Sigmoid colon (tissue), 4 donors: Measurements from ENCODE around the gene RRP1B.
"Not testable (repeated sequence)": the region's sequence is repeated elsewhere in the genome, so short reads cannot be mapped to it uniquely, and the experiment has no call there.

Experiments used
- CTCF ChIP-seq, 4 experiments: fragments of 450-650 bp in 3 of 4; fragments of 200-600 bp in 1 of 4; IDR thresholded peaks; one replicate each; pipeline ENCODE4 v1.5.1; 2016 to 2019; ENCODE audit warnings: antibody characterized with exemption in 4 of 4, mild to moderate bottlenecking in 3 of 4, moderate library complexity in 2 of 4
- EP300 ChIP-seq, 4 donors: sonication (generic); formaldehyde crosslinking; IDR thresholded peaks; one replicate each; pipeline ENCODE4 v1.6.1; 2017; ENCODE audit warnings: antibody characterized with exemption in 4 of 4
- POLR2A ChIP-seq, 2 donors: fragments of 450-650 bp; IDR thresholded peaks; one replicate each; pipeline ENCODE4 v1.6.1; 2016; ENCODE audit warnings: antibody characterized with exemption in 2 of 2, mild to moderate bottlenecking in 2 of 2, moderate library complexity in 2 of 2
- POLR2AphosphoS5 ChIP-seq, 4 donors: sonication (generic); formaldehyde crosslinking; IDR thresholded peaks; one replicate each; pipeline ENCODE4 v1.6.1; 2017; ENCODE audit warnings: antibody characterized with exemption in 4 of 4

- TF ChIP-seq POLR2A, CTCF, EP300, POLR2AphosphoS5 (IDR thresholded peaks at IDR 0.05): not testable (repeated sequence)
These were observed 7.4 kb upstream of the RRP1B start for GRCh38 chr21:43651926-43652325.
